ENCODE measurements around the gene SIGMAR1. TPM values are rescaled to one million over a fixed set of nuclear protein-coding genes. Genes with fewer than 3 reads are reported as not detected.

The SIGMAR1 gene
- total and polyA plus RNA-seq, 12 donors: 34.6 to 158 (median 83.0) TPM

GRCh38 chr9:34585946-34586669 is 51.5 kb downstream of the SIGMAR1 start:
- DNase-seq: no peak
- no peak for TF ChIP-seq POLR2A (IDR thresholded peaks at IDR 0.05)
- no peak for TF ChIP-seq CTCF (IDR thresholded peaks at IDR 0.05)
- Histone ChIP-seq H3K36me3 (replicated peaks in 1 of 2) (no peaks in the 10 kb centered on the region), H3K27me3 (peaks cover 30% of the 10 kb centered on the region), H3K9me3 (replicated peaks in 1 of 3) (no peaks in the 10 kb centered on the region), H3K4me3 (no peak overlapping the region), H3K27ac (no peak overlapping the region), H3K4me1 (replicated peaks in 1 of 2) (no peaks in the 10 kb centered on the region)
- intact Hi-C loops (cut with DNase I): no loop called here
- 28 to 42% (median 36%) methylated on average over 5 to 11 of the region's 11 CpGs for WGBS, 4 donors

- H3K4me1 ChIP-seq (replicated peaks in 1 of 2): no peaks in the 10 kb centered on the region
- H3K36me3 ChIP-seq (replicated peaks in 1 of 2): no peaks in the 10 kb centered on the region
- H3K9me3 ChIP-seq (replicated peaks in 1 of 3): no peaks in the 10 kb centered on the region
- H3K4me3 ChIP-seq: no peak overlapping the region
- DNase-seq: no peak
- intact Hi-C loops (cut with DNase I): no loop called here
- WGBS, 4 donors: 50 to 67% (median 65%) methylated on average over 2 to 5 of the region's 5 CpGs
- peaks cover 24% of the 10 kb centered on the region for H3K27me3 ChIP-seq
- TF ChIP-seq CTCF (IDR thresholded peaks at IDR 0.05): no peak
- TF ChIP-seq POLR2A (IDR thresholded peaks at IDR 0.05): no peak
- H3K27ac ChIP-seq: no peak overlapping the region
These were observed 52.6 kb downstream of the SIGMAR1 start for GRCh38 chr9:34584970-34585369.

Small RNAs within 50 kb of the gene (small RNA-seq; reads per million reads assigned to genes)
- gene CCL27: 0 reads per million in 2 donors

Other genes starting within 250 kb of the SIGMAR1 start
- 10 to 100 TPM in 8 of 9 donors, 1 to 10 TPM in 1; 7.6 to 26.9 (median 15.4) TPM for gene FAM219A, start 179.2 kb downstream of the SIGMAR1 start, total RNA-seq
- gene FAM219A, start 179.2 kb downstream of the SIGMAR1 start, polyA plus RNA-seq: 10 to 100 TPM in 2 of 3 donors, 1 to 10 TPM in 1; 7.8 to 15.1 (median 14.7) TPM
- under 1 TPM in 2 of 9 donors, not detected in 7; 0.06 to 0.28 TPM for gene DNAI1, start 179.0 kb downstream of the SIGMAR1 start, total RNA-seq
- gene DNAI1, start 179.0 kb downstream of the SIGMAR1 start, polyA plus RNA-seq: 1 to 10 TPM in 1 of 3 donors, under 1 TPM in 2; 0.07 to 1.4 (median 0.30) TPM
- gene ENHO, start 114.8 kb downstream of the SIGMAR1 start, total RNA-seq: 1 to 10 TPM in 1 of 9 donors, under 1 TPM in 1, not detected in 7; 0.39 to 1.4 TPM
- 1 to 10 TPM in 1 of 3 donors, under 1 TPM in 2; 0.24 to 1.6 (median 0.88) TPM for gene ENHO, start 114.8 kb downstream of the SIGMAR1 start, polyA plus RNA-seq
- 1 to 10 TPM; 2.2 to 9.7 (median 3.7) TPM for gene CNTFR, start 48.1 kb downstream of the SIGMAR1 start, total RNA-seq
- 10 to 100 TPM in 1 of 3 donors, 1 to 10 TPM in 2; 1.1 to 15.2 (median 5.7) TPM for gene CNTFR, start 48.1 kb downstream of the SIGMAR1 start, polyA plus RNA-seq
- 10 to 100 TPM; 11.3 to 42.9 (median 27.5) TPM for gene RPP25L, start 25.7 kb downstream of the SIGMAR1 start, total RNA-seq
- 10 to 100 TPM; 10.5 to 32.5 (median 28.3) TPM for gene RPP25L, start 25.7 kb downstream of the SIGMAR1 start, polyA plus RNA-seq
- 100 to 1,000 TPM in 5 of 9 donors, 10 to 100 TPM in 4; 46.6 to 163 (median 106) TPM for gene DCTN3, start 17.3 kb downstream of the SIGMAR1 start, total RNA-seq
- 10 to 100 TPM; 51.3 to 95.8 (median 74.0) TPM for gene DCTN3, start 17.3 kb downstream of the SIGMAR1 start, polyA plus RNA-seq
- not detected for gene ARID3C, start 8.7 kb downstream of the SIGMAR1 start, total RNA-seq
- not detected for gene ARID3C, start 8.7 kb downstream of the SIGMAR1 start, polyA plus RNA-seq
- gene GALT, start 8.9 kb upstream of the SIGMAR1 start, total RNA-seq: 100 to 1,000 TPM in 1 of 9 donors, 10 to 100 TPM in 8; 48.6 to 101 (median 87.4) TPM
- gene GALT, start 8.9 kb upstream of the SIGMAR1 start, polyA plus RNA-seq: 100 to 1,000 TPM in 2 of 3 donors, 10 to 100 TPM in 1; 37.5 to 147 (median 110) TPM
- 10 to 100 TPM in 5 of 9 donors, 1 to 10 TPM in 4; 8.0 to 53.7 (median 14.2) TPM for gene IL11RA, start 14.4 kb upstream of the SIGMAR1 start, total RNA-seq
- 10 to 100 TPM in 2 of 3 donors, 1 to 10 TPM in 1; 5.2 to 27.9 (median 26.2) TPM for gene IL11RA, start 14.4 kb upstream of the SIGMAR1 start, polyA plus RNA-seq
- under 1 TPM in 3 of 9 donors, not detected in 6; 0.33 to 0.65 (median 0.38) TPM for gene CCL27, start 24.9 kb upstream of the SIGMAR1 start, total RNA-seq
- gene CCL27, start 24.9 kb upstream of the SIGMAR1 start, polyA plus RNA-seq: under 1 TPM in 2 of 3 donors, not detected in 1; 0.10 to 0.24 TPM
- gene CCL19, start 53.5 kb upstream of the SIGMAR1 start, total RNA-seq: 1 to 10 TPM in 2 of 9 donors, under 1 TPM in 1, not detected in 6; 0.39 to 2.4 (median 1.6) TPM
- gene CCL19, start 53.5 kb upstream of the SIGMAR1 start, polyA plus RNA-seq: 10 to 100 TPM in 2 of 3 donors, 1 to 10 TPM in 1; 7.5 to 23.3 (median 11.9) TPM
- 100 to 1,000 TPM in 1 of 9 donors, 10 to 100 TPM in 7, 1 to 10 TPM in 1; 2.2 to 295 (median 31.6) TPM for gene CCL21, start 72.3 kb upstream of the SIGMAR1 start, total RNA-seq
- 100 to 1,000 TPM in 1 of 3 donors, 10 to 100 TPM in 2; 32.3 to 152 (median 33.7) TPM for gene CCL21, start 72.3 kb upstream of the SIGMAR1 start, polyA plus RNA-seq

Measured in adrenal gland (tissue), 12 donors.